ENCODE results near the gene IKBKG.
"Not testable (repeated sequence)": the region's sequence is repeated elsewhere in the genome, so short reads cannot be mapped to it uniquely, and the experiment has no call there.

IKBKG gene

GRCh38 chrX:154558896-154559295 lies 11.5 kb downstream of the IKBKG start:
- not testable (repeated sequence) for DNase-seq (ENCODE audit: low read depth)

GRCh38 chrX:154560326-154560725 lies 12.9 kb downstream of the IKBKG start:
- DNase-seq (ENCODE audit: low read depth): not testable (repeated sequence)

GRCh38 chrX:154562295-154562694 lies 14.9 kb downstream of the IKBKG start:
- not testable (repeated sequence) for DNase-seq (ENCODE audit: low read depth)

- not testable (repeated sequence) for DNase-seq (ENCODE audit: low read depth)
These were observed 22.9 kb downstream of the IKBKG start for GRCh38 chrX:154570361-154570760.

- DNase-seq (ENCODE audit: low read depth): not testable (repeated sequence)
These were observed 25.6 kb downstream of the IKBKG start for GRCh38 chrX:154573061-154573460.

- DNase-seq (ENCODE audit: low read depth): not testable (repeated sequence)
These were observed 27.7 kb downstream of the IKBKG start for GRCh38 chrX:154575076-154575475.

GRCh38 chrX:154582994-154583393 lies 35.6 kb downstream of the IKBKG start:
- not testable (repeated sequence) for DNase-seq (ENCODE audit: low read depth)

- not testable (repeated sequence) for DNase-seq (ENCODE audit: low read depth)
These were observed 37.3 kb downstream of the IKBKG start, which contains the start of gene CTAG1A for GRCh38 chrX:154584585-154585183. Gene CTAG1A (plus strand): TSS chrX:154585133. CDS start chrX:154585207, 74 bp downstream.

GRCh38 chrX:154590415-154590814 lies 43.0 kb downstream of the IKBKG start:
- DNase-seq (ENCODE audit: low read depth): not testable (repeated sequence)

GRCh38 chrX:154592505-154592904 lies 45.1 kb downstream of the IKBKG start:
- no peak for DNase-seq (ENCODE audit: low read depth)

GRCh38 chrX:154593201-154593600 lies 45.8 kb downstream of the IKBKG start:
- DNase-seq (ENCODE audit: low read depth): no peak

- DNase-seq (ENCODE audit: low read depth): no peak
These were observed 47.1 kb downstream of the IKBKG start for GRCh38 chrX:154594491-154594890.

- DNase-seq (ENCODE audit: low read depth): no peak
These were observed 48.3 kb downstream of the IKBKG start for GRCh38 chrX:154595559-154596249.

GRCh38 chrX:154596290-154596929 lies 49.0 kb downstream of the IKBKG start:
- no peak for DNase-seq (ENCODE audit: low read depth)

- no peak for DNase-seq (ENCODE audit: low read depth)
These were observed 49.8 kb downstream of the IKBKG start for GRCh38 chrX:154597221-154597620.

GRCh38 chrX:154598656-154599055 lies 51.2 kb downstream of the IKBKG start:
- no peak for DNase-seq (ENCODE audit: low read depth)

- DNase-seq (ENCODE audit: low read depth): no peak
These were observed 52.1 kb downstream of the IKBKG start for GRCh38 chrX:154599531-154599930.

GRCh38 chrX:154600759-154601374 lies 53.4 kb downstream of the IKBKG start:
- DNase-seq (ENCODE audit: low read depth): no peak

- no peak for DNase-seq (ENCODE audit: low read depth)
These were observed 54.8 kb downstream of the IKBKG start for GRCh38 chrX:154602226-154602625.

- DNase-seq (ENCODE audit: low read depth): no peak
These were observed 55.5 kb downstream of the IKBKG start for GRCh38 chrX:154602766-154603437.

GRCh38 chrX:154603438-154604430 lies 56.3 kb downstream of the IKBKG start:
- DNase-seq (ENCODE audit: low read depth): no peak

Measured in activated T-cell treated with anti-CD3 and anti-CD28 coated beads for 48 hours (primary cell).